Measurements from ENCODE around the gene PHEX.

GRCh38 chrX:22032506-22032905, 381 bp downstream of the PHEX start:
- TF ChIP-seq POLR2AphosphoS5 (IDR thresholded peaks at IDR 0.05; ENCODE audit: borderline replicate concordance, low read depth, low read length) = no peak
- no peak for TF ChIP-seq EZH2 (IDR thresholded peaks at IDR 0.05)
- no peak for TF ChIP-seq FOXP2 (optimal IDR thresholded peaks at IDR 0.05; ENCODE audit: control extremely low read depth, extremely low read length, insufficient read depth)
